NT2/D1 (cell line): ENCODE results near the gene SLC38A6.

Source experiments
- DNase-seq: peaks from one replicate; pipeline ENCODE4 v3.0.0-alpha.2; 2011; ENCODE audit warnings: low read depth, low spot score
- H3K27me3 ChIP-seq: 2 replicates; pipeline ENCODE4 v1.6.0; 2011; ENCODE audit warnings: mild to moderate bottlenecking; ENCODE audit not compliant: insufficient read length, insufficient read depth
- H3K36me3 ChIP-seq: 2 replicates; pipeline ENCODE4 v1.6.1; 2011; ENCODE audit warnings: mild to moderate bottlenecking, low read length, mixed read lengths; ENCODE audit not compliant: insufficient read depth, insufficient read length
- H3K4me1 ChIP-seq: 2 replicates; pipeline ENCODE4 v1.5.1; 2011; ENCODE audit not compliant: insufficient read depth, insufficient read length
- H3K4me3 ChIP-seq: 2 replicates; pipeline ENCODE4 v1.5.1; 2011; ENCODE audit warnings: low read depth; ENCODE audit not compliant: insufficient read length
- H3K9ac ChIP-seq: 2 replicates; pipeline ENCODE4 v1.6.0; 2011; ENCODE audit warnings: low read depth; ENCODE audit not compliant: insufficient read length
- H3K9me3 ChIP-seq: 2 replicates; pipeline ENCODE4 v1.5.1; 2011; ENCODE audit warnings: mild to moderate bottlenecking, low read length; ENCODE audit not compliant: insufficient read depth
- SUZ12 ChIP-seq: IDR thresholded peaks from 2 replicates; pipeline ENCODE4 v1.6.1; 2011; ENCODE audit not compliant: insufficient read length, insufficient read depth; ENCODE audit errors: extremely low read depth
- YY1 ChIP-seq: IDR thresholded peaks from 2 replicates; pipeline ENCODE4 v1.6.1; 2011; ENCODE audit not compliant: insufficient read length, insufficient read depth
- ZNF274 ChIP-seq: IDR thresholded peaks from 2 replicates; pipeline ENCODE4 v1.6.1; 2011; ENCODE audit warnings: mild to moderate bottlenecking, low read depth, low read length

Gene SLC38A6

GRCh38 chr14:60981633-60982455, 799 bp downstream of the SLC38A6 start:
- no peaks in the 10 kb centered on the region for H3K9me3 ChIP-seq
- peaks cover 44% of the 10 kb centered on the region for H3K36me3 ChIP-seq
- peak overlapping the region; percentile 92 for H3K4me3 ChIP-seq
- H3K4me1 ChIP-seq = no peaks in the 10 kb centered on the region
- no peaks in the 10 kb centered on the region for H3K27me3 ChIP-seq
- peak overlapping the region; percentile 86 for H3K9ac ChIP-seq
- no peak for DNase-seq
- TF ChIP-seq ZNF274 = no peak
- TF ChIP-seq YY1 = no peak
- no peak for TF ChIP-seq SUZ12

DNA sequence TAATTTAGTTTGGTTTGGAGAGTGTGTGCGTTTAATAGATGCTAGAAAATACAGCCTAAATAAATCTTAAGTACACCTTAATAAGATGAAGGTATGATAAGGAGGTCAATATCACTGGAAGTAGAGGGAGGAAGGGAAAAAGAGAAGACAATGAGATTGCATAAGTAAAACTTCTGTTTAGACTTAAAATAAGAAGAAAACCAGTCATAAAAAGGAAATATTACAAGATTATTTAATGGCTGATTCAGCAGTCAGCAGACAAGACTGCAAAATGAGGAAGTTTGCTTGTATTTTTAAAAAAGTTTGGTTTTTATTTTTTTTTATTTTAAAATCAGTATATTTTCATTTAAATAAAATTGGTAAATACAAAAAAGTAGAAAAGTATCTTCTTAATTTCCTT, 3.2 kb downstream of the SLC38A6 start:
- H3K9me3 ChIP-seq = no peaks in the 10 kb centered on the region
- H3K4me1 ChIP-seq = no peaks in the 10 kb centered on the region
- H3K27me3 ChIP-seq = no peaks in the 10 kb centered on the region
- DNase-seq = no peak
- no peak overlapping the region for H3K9ac ChIP-seq
- TF ChIP-seq YY1 (no peak), SUZ12 (no peak), ZNF274 (no peak)
- H3K36me3 ChIP-seq = peaks cover 36% of the 10 kb centered on the region
- H3K4me3 ChIP-seq = no peak overlapping the region

- Histone ChIP-seq H3K4me1 (no peaks in the 10 kb centered on the region), H3K36me3 (peaks cover 38% of the 10 kb centered on the region), H3K27me3 (no peaks in the 10 kb centered on the region), H3K9me3 (no peaks in the 10 kb centered on the region), H3K4me3 (no peak overlapping the region), H3K9ac (no peak overlapping the region)
- DNase-seq = no peak
- no peak for TF ChIP-seq ZNF274
- TF ChIP-seq SUZ12 = no peak
- no peak for TF ChIP-seq YY1
Measured at GRCh38 chr14:60986500-60986899, 5.5 kb downstream of the SLC38A6 start.

GRCh38 chr14:60989599-60989998, 8.6 kb downstream of the SLC38A6 start:
- DNase-seq = no peak
- Histone ChIP-seq H3K36me3 (peaks cover 34% of the 10 kb centered on the region), H3K9me3 (no peaks in the 10 kb centered on the region), H3K4me1 (no peaks in the 10 kb centered on the region), H3K4me3 (no peak overlapping the region), H3K27me3 (no peaks in the 10 kb centered on the region), H3K9ac (no peak overlapping the region)
- no peak for TF ChIP-seq YY1
- TF ChIP-seq SUZ12 = no peak
- TF ChIP-seq ZNF274 = no peak

- no peak for DNase-seq
- no peak overlapping the region for H3K9ac ChIP-seq
- H3K36me3 ChIP-seq = peaks cover 2% of the 10 kb centered on the region
- H3K4me3 ChIP-seq = no peak overlapping the region
- no peak for TF ChIP-seq YY1
- no peak for TF ChIP-seq SUZ12
- TF ChIP-seq ZNF274 = no peak
- no peaks in the 10 kb centered on the region for H3K27me3 ChIP-seq
- no peaks in the 10 kb centered on the region for H3K4me1 ChIP-seq
- H3K9me3 ChIP-seq = no peaks in the 10 kb centered on the region
Measured at GRCh38 chr14:60998617-60999016, 17.6 kb downstream of the SLC38A6 start.

DNA sequence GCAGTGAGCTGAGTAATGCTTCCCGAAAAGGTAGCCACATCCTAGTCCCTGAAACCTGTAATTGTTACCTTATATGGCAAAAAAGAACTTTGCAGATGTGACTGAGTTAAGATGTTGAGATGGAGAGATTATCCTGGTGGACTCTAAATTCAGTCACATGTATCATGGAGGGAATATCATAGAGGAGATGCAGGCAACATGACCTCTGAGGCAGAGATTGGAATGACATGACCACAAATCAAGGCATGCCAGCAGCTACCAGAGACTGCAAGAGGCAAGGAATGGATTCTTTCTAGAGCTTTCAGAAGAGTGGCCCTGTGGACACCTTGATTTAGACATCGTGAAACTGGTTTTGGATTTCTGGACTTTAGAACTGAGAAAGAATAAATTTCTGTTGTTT, 18.5 kb downstream of the SLC38A6 start:
- Histone ChIP-seq H3K9me3 (no peaks in the 10 kb centered on the region), H3K4me1 (no peaks in the 10 kb centered on the region), H3K4me3 (no peak overlapping the region), H3K36me3 (no peaks in the 10 kb centered on the region), H3K27me3 (no peaks in the 10 kb centered on the region), H3K9ac (no peak overlapping the region)
- no peak for DNase-seq
- TF ChIP-seq SUZ12 = no peak
- TF ChIP-seq ZNF274 = no peak
- no peak for TF ChIP-seq YY1

GRCh38 chr14:61003571-61003970, 22.5 kb downstream of the SLC38A6 start:
- H3K36me3 ChIP-seq = no peaks in the 10 kb centered on the region
- TF ChIP-seq YY1 (no peak), ZNF274 (no peak), SUZ12 (no peak)
- no peaks in the 10 kb centered on the region for H3K9me3 ChIP-seq
- no peaks in the 10 kb centered on the region for H3K4me1 ChIP-seq
- H3K27me3 ChIP-seq = no peaks in the 10 kb centered on the region
- DNase-seq = no peak
- no peak overlapping the region for H3K9ac ChIP-seq
- no peak overlapping the region for H3K4me3 ChIP-seq
